Measurements from ENCODE around the gene CCNI. TPM values are rescaled to one million over a fixed set of nuclear protein-coding genes. Genes with fewer than 3 reads are reported as not detected.

The CCNI gene
- polyA plus RNA-seq, 1 of the 3 experiments (the other 2 are of a cell fraction) = 56.8 TPM

GRCh38 chr4:77104791-77105540 is 29.2 kb upstream of the CCNI start:
- no peak overlapping the region for H3K27ac ChIP-seq (ENCODE audit: low read depth in 2 of 2, low read length in 1 of 2)
- no peak overlapping the region for H3K4me3 ChIP-seq (ENCODE audit: low read depth in 2 of 2, low read length in 1 of 2)
- ChIA-PET POLR2A (no interaction called here), CTCF (interaction anchor here (0.8 to 3.5 kb wide), 3 partner anchors 10 to 99 kb away, joined by 3 to 25 read pairs (median 5); no protein-coding TSS in a partner anchor)
- peaks cover 4% of the 10 kb centered on the region for H3F3A ChIP-seq (replicated peaks; ENCODE audit: insufficient read depth)
- TF ChIP-seq PBX3 (IDR thresholded peaks at IDR 0.05) (no peak), TAF1 (IDR thresholded peaks at IDR 0.05; ENCODE audit: borderline replicate concordance, low read depth, low read length) (no peak), SMC3 (IDR thresholded peaks at IDR 0.05; ENCODE audit: low read depth, low read length) (no peak), YY1 (IDR thresholded peaks at IDR 0.05; ENCODE audit: low read depth) (no peak), EZH2phosphoT487 (IDR thresholded peaks at IDR 0.05; ENCODE audit: borderline replicate concordance, low read depth) (no peak), GABPA (IDR thresholded peaks at IDR 0.05; ENCODE audit: low read depth) (no peak), NFIC (IDR thresholded peaks at IDR 0.05; ENCODE audit: borderline replicate concordance) (no peak), CTCF (IDR thresholded peaks at IDR 0.05) (no peak), EP300 (IDR thresholded peaks at IDR 0.05; ENCODE audit: borderline replicate concordance in 1 of 2, low read depth in 1 of 2, low read length in 1 of 2) (no peak), GATA2 (CRISPR knock-in tag; IDR thresholded peaks at IDR 0.05) (no peak), RXRA (IDR thresholded peaks at IDR 0.05; ENCODE audit: borderline replicate concordance, low read depth) (no peak), FOXM1 (IDR thresholded peaks at IDR 0.05; ENCODE audit: low read depth) (no peak), FOXJ3 (CRISPR knock-in tag; IDR thresholded peaks at IDR 0.05) (no peak), RCOR1 (IDR thresholded peaks at IDR 0.05; ENCODE audit: low read length) (no peak)
- no peak overlapping the region for H3K4me2 ChIP-seq
- no peaks in the 10 kb centered on the region for H3K79me2 ChIP-seq (ENCODE audit: insufficient read depth)
- no peak for DNase-seq
- 68% methylated on average over 8 of the region's 8 CpGs for WGBS (ENCODE audit: low lambda C conversion rate)
- no peaks in the 10 kb centered on the region for H3K4me1 ChIP-seq (ENCODE audit: control insufficient read depth in 1 of 2, insufficient read depth in 2 of 2, low read depth in 1 of 2, low read length in 1 of 2)
- H3K36me3 ChIP-seq (replicated peaks in 1 of 2; ENCODE audit: control insufficient read depth in 1 of 2, insufficient read depth in 2 of 2, low read length in 1 of 2) = no peaks in the 10 kb centered on the region
- no peaks in the 10 kb centered on the region for H3K27me3 ChIP-seq (ENCODE audit: insufficient read depth)
- no peak overlapping the region for H3K9ac ChIP-seq
- no peak overlapping the region for H2AFZ ChIP-seq (ENCODE audit: low read depth)
- H3K9me2 ChIP-seq = no peaks in the 10 kb centered on the region
- H3K9me3 ChIP-seq = no peaks in the 10 kb centered on the region
- H4K20me1 ChIP-seq (ENCODE audit: insufficient read depth) = no peaks in the 10 kb centered on the region

- ChIA-PET POLR2A (no interaction called here), CTCF (interaction anchor here (0.8 to 3.5 kb wide), 3 partner anchors 10 to 99 kb away, joined by 3 to 25 read pairs (median 5); no protein-coding TSS in a partner anchor)
- H3K4me1 ChIP-seq (ENCODE audit: control insufficient read depth in 1 of 2, insufficient read depth in 2 of 2, low read depth in 1 of 2, low read length in 1 of 2) = no peaks in the 10 kb centered on the region
- H3K9me3 ChIP-seq = no peaks in the 10 kb centered on the region
- H3K27me3 ChIP-seq (ENCODE audit: insufficient read depth) = no peaks in the 10 kb centered on the region
- H3K36me3 ChIP-seq (replicated peaks in 1 of 2; ENCODE audit: control insufficient read depth in 1 of 2, insufficient read depth in 2 of 2, low read length in 1 of 2) = no peaks in the 10 kb centered on the region
- no peak overlapping the region for H3K27ac ChIP-seq (ENCODE audit: low read depth in 2 of 2, low read length in 1 of 2)
- no peak overlapping the region for H3K4me2 ChIP-seq
- peaks cover 4% of the 10 kb centered on the region for H3F3A ChIP-seq (replicated peaks; ENCODE audit: insufficient read depth)
- no peaks in the 10 kb centered on the region for H3K79me2 ChIP-seq (ENCODE audit: insufficient read depth)
- H3K4me3 ChIP-seq (ENCODE audit: low read depth in 2 of 2, low read length in 1 of 2) = no peak overlapping the region
- H3K9ac ChIP-seq = no peak overlapping the region
- TF ChIP-seq TEAD4 (IDR thresholded peaks at IDR 0.05; ENCODE audit: borderline replicate concordance, insufficient read depth) = no peak
- no peak for TF ChIP-seq IRF3 (IDR thresholded peaks at IDR 0.05; ENCODE audit: low read depth, low read length)
- no peak overlapping the region for H2AFZ ChIP-seq (ENCODE audit: low read depth)
- no peaks in the 10 kb centered on the region for H4K20me1 ChIP-seq (ENCODE audit: insufficient read depth)
- H3K9me2 ChIP-seq = no peaks in the 10 kb centered on the region
- 85% methylated on average over 1 of the region's 1 CpG for WGBS (ENCODE audit: low lambda C conversion rate)
- DNase-seq = no peak
These were observed 28.6 kb upstream of the CCNI start for GRCh38 chr4:77104388-77104787.

Data from SK-N-SH (cell line).